H1 (cell line): ENCODE measurements around the gene CHCHD6. TPM values are rescaled to one million over a fixed set of nuclear protein-coding genes. Genes with fewer than 3 reads are reported as not detected.

ENCODE experiments used
- CHD1 ChIP-seq: IDR thresholded peaks from 2 replicates; pipeline ENCODE4 v1.6.1; 2012; ENCODE audit warnings: low read depth, low read length, improper control_type of control experiment
- EGR1 ChIP-seq: IDR thresholded peaks from 2 replicates; pipeline ENCODE4 v1.6.1; 2011; ENCODE audit warnings: low read depth, low read length, borderline replicate concordance
- KDM1A ChIP-seq: fragments of 200-600, 300-600 bp; sonication (generic); IDR thresholded peaks from 2 replicates; pipeline ENCODE4 v1.7.1; 2016; ENCODE audit warnings: mild to moderate bottlenecking, low read length, borderline replicate concordance
- NRF1 ChIP-seq: IDR thresholded peaks from 2 replicates; pipeline ENCODE4 v1.6.1; 2011; ENCODE audit warnings: mild to moderate bottlenecking, low read depth, low read length, improper control_type of control experiment
- RAD21 ChIP-seq, 2 experiments: IDR thresholded peaks in 1 of 2; conservative IDR thresholded peaks in 1 of 2; 2 replicates each; pipeline ENCODE4 v1.6.1; 2011; ENCODE audit warnings: low read depth in 2 of 2, low read length in 2 of 2, improper control_type of control experiment in 1 of 2, inconsistent platforms in 1 of 2, mild to moderate bottlenecking in 1 of 2, moderate library complexity in 1 of 2
- polyA plus RNA-seq, 7 experiments: library from polyadenylated mRNA; depleted of rRNA in 3 of 7; stranded (reverse) in 5 of 7; unstranded in 2 of 7; fragments of >200 nt in 5 of 7; fragments of 200-250 nt in 2 of 7; gene quantifications; 1 replicate in 5 of 7; 2 replicates in 1 of 7; 4 replicates in 1 of 7; pipeline versions ENCODE4 v1.2.1 to v1.2.3, GENCODE V29; 2011 to 2013; ENCODE audit warnings: missing spikeins in 2 of 7, mixed read lengths in 2 of 7
- total RNA-seq: library from RNA; stranded (reverse); fragmentation: NEBNext Ultra II Directional; extraction: Animal tissue kit (Norgen Biotek cat#: 25700); gene quantifications from 2 replicates; pipeline ENCODE4 v1.2.1, GENCODE V29; 2021

CHCHD6 gene
- total and polyA plus RNA-seq, 2 of the 8 experiments (the other 6 are each of a cell fraction or from before 2014, with no cell fraction given) = 32.4 to 37.6 TPM

DNA sequence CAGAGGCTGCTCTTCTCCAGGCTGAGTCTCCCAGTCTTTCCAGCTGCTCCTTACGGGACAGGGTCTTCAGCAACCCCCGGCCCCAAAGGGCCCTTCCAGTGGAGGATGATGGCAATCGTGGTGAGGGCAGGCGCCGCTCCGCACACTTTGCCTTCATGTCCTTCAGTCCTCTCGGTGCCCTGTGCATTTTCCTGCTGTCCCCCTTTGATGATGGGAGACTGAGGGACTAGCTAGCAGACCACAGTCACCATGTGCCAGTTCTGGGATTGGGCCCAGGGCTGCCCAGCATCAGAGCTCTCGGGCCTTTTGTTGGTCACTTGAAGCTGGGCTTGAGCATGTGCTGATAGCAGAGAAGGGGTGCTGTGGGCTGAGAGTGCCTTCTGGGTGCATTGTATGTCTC, 40.3 kb upstream of the CHCHD6 start (continued):
- TF ChIP-seq KDM1A (no peak), CHD1 (no peak), RAD21 (IDR thresholded peaks at IDR 0.05 in 1 of 2, conservative IDR thresholded peaks at IDR 0.05 in 1 of 2; ENCODE audit: low read depth in 2 of 2, low read length in 2 of 2) (no peak), NRF1 (no peak), EGR1 (no peak)
- TF ChIP-seq, all 59 proteins: peak for 0
